Activated CD8-positive, alpha-beta memory T cell treated with anti-CD3 and anti-CD28 coated beads for 24 hours (primary cell): Measurements from ENCODE around the gene SH3GL3.

ENCODE experiments used
- DNase-seq: peaks from one replicate; pipeline ENCODE4 v3.0.0-alpha.2; 2020

Gene SH3GL3

DNA sequence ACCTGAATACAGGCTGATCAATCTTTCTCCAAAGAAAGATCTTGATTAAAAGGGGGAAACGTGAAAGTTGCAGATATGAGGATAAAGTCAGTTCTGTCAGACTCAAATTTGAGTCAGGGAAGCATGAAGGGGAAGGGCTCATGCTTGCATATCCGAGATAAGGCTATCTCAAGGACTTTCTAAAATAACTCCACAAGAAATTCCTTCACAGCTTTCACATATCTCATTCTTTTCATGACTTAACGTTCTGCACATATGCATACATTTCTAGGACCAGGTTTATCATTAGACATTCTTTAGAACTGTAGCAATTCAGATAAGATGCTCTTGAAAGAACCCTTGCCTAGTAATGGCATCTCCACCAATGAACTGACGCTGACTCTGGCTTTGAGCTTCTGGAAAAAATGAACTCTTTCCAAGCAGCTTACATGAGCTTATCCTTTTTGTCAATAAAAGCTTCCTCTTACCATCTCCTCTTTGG lies 15.9 kb downstream of the SH3GL3 start:
- no peak for DNase-seq

DNA sequence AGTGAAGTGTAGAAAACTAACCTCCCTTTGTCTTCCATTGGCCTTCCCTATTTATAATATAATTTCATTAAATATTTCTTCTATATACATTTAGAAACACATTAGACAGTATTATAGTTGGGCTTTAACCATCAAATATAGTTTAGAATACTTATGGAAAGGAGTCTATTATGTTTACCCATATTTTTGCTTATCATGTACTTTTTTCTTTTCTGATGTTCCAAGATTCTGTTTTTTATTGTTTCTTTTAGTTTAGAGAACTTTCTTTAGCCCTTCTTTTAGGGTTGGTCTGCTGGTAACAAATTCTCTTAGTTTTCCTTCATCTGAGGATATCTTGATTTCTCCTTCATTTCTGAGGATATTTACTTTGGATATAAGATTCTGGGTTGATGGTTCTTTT lies 23.7 kb downstream of the SH3GL3 start:
- DNase-seq, result no peak

DNA sequence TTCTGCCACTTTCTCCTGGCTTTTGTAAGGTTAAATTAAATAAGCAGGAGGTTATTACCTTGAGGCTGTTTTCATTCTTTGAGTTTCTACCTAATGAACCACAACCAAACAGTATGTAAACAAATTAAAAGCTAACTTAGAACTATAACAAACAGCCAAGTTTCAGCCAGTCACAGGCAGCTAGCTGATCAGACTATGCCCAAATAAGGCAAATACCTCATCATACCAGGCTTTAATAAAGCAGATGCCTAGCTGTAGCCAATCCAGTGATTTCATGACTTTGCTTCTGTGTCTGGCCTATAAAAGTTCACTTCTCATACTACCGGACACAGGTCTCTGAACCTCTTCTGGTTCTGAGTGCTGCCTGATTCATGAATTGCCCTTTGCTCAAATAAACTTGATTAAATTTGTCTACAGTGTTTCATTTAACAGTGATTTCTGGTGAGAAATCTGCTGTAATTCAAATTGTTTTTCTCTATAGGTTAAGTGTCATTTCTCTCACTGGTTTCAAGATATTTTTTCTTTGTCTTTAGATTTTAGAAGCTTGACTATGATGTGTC lies 24.2 kb downstream of the SH3GL3 start:
- no peak for DNase-seq

DNA sequence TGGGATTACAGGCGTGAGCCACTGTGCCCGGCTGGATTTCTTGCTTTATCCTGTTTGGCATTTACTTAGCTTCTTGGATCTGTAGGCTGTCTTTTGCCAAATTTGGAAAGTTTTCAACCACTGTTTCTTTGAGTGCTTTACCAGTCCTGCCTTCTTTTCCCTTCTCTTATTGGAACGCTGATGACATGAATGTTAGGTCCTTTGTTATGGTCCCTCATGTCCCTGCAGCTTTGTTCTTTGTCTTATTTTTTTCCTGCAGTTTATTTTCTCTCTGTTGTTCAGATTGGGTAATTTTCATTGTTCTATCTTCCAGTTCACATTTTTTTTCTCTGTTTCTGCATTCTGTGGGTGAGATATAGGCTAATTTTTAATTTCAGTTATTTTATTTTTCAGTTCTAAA lies 25.0 kb downstream of the SH3GL3 start:
- DNase-seq, result no peak

DNA sequence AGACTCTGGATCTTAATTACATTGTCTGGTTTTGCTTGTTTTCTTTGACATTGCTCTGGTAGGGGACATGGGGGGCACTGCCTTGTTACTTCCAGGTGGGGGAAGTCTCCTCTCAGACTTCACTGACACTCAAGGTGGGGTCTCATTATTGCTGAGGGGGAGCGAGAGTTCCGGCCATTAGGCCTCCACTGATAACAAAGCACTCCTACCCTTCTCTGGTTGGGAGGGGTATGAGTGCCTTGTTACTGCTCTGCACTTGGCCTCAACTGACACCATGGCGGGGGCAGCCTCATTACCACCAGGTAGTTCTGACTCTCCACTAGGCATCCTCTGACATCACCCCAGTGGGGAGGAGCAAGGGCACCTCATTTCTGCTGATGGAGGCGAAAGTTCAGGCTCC lies 25.7 kb downstream of the SH3GL3 start:
- no peak for DNase-seq

DNA sequence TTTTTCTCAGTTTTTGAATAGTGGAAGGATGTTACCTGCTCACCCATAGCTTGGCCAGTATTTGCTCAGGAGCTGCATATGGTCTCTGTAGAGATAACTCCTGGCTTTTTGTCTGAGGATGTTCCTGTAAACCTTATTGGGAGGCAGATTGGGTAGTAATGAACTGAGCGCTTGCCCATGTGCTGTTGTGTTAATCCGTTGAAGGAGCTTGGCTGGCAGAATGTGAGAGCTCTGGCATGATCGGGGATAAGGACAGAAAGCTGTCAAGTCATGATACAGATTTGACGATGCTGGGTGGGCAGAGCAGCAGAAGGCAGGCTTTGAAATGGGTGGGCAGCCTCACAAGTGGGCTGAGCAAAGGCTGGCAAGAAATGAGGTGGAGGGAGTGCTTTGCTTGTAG lies 27.4 kb downstream of the SH3GL3 start:
- no peak for DNase-seq

DNA sequence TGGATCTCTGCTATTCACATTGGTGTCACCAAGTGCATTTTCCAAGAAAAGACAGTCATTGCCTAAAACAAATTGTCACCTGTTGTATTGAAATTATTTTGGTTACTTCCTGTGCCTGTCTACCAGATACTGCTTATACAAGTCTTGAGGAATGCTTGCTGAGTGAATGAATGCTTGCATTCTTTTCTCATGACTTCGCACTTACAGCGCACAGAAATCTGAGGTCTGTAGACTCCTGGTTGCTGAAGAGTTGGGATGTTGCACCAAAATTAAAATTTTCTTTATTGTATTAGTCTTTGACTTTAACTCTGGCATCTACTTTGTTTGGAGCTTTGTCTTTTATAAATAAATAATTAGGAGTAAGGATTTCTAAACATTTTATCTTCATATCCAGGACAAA lies 28.4 kb downstream of the SH3GL3 start:
- no peak for DNase-seq

DNA sequence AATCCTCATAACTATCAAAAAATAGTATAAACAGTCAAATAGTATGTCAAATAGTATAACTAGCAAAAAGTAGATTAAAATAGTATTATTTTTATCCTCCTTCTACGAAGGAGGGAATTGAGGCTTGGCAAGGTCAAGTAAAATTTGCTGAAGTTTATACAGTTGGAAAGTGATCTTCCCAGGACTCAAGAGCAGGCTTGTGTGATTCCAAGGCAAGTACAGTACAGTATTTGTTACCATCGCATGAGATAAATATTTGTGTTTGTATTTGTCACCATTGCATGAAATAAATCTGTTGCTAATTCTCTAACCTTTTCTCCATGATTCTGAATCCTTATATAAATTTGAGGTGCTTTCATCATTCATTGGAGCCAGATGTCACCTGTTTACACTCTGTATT lies 28.9 kb downstream of the SH3GL3 start:
- DNase-seq, result no peak

DNA sequence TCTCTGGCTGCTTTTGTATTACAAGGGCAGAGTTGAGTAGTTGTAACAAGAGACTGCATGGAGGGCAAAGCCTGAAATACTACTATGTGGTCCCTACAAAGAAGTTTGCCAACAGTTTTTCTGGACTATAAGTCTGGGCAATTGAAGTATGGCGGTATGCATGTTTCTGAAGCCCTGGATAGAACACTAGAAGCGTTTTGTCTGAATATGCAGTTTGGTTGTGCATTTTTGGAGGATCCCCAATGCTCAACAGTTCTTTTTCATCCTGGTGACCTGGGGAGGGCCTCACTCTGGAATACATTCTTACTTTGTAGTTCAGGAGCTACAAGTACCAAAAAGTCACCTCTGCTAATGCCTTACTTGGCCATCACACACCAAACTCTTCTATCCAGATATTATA lies 29.6 kb downstream of the SH3GL3 start:
- DNase-seq, result no peak

DNA sequence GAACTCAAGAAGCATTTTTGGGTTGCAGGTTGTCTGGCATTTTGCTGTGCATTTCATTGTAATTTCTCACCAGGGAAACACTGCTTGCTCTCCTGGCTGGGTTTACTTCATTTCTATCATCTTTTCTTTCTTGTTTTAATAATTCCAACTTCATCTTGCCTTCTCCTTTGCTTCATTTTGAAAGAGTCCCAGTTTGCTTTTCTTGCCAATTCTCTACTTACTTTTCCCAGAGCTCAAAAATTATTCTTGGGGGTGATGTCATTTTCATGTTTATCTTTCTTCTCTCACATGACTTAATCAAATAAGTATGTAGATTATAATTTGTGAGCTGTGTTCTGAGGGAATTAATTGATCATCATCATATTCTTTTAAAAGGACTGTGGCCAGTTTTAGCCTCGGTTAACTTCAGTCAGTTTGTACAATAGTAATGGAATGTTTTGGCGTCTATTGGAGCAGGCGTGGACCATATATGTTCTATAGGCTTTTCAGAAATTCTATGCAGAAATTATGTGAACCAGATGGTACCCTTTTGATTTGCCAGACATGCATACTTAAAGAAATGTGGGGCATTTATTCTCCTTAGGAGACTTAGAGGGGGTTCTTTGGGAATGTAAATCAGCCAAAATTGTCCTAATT lies 30.1 kb downstream of the SH3GL3 start:
- DNase-seq, result no peak

DNA sequence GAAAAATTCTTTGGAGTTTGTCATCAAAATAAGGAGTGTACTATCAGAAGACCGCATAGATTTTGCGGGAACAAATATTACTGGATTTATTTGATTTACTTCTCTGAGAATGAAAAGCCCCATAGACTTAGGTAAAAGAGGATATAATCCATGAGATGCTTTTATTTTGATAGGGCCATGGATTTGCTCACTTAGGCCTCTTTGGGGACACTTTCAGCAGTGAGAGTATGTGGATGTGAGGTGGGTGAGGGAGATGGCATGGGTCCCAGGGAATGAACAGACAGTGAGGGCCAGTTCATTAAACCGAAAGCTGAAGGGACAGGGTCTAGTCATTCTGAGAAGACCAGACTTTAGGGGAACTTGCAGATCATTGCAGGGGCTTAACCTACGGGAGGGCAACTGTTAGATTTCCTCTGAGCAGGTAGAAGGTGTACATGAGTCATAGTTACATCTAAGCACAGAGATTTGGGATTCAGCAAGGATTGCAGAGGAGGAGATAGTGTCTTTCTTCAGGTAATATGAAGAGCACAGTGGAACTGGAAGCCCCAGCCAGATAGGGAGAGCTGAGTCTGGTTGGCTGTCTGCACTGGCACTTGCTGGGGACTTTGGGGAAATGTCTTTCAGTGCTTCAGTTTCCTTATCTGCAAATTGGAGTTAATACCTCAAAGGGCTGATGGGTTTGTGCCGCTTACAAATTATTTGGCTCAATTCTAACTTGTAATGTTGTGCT lies 30.8 kb downstream of the SH3GL3 start:
- no peak for DNase-seq

DNA sequence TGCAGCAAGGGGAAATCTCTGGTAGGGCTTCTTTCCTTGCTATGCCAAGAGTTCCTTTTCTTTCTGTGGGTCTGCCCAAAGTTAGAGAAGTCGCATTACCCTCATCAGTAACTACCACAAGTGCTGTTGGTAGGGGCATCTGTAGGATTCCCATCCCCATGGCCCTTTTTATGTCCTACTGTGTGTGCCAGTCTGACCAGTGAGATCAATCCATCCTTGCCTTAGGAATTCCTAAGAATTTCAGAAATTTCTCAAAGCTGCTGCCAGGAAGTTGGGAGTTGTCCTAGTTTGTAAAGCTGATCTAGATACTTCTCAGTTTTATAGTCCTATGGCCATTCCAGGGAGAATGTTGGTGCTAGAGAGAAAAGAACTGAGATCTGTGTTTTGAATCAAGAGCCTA lies 36.5 kb downstream of the SH3GL3 start:
- no peak for DNase-seq

DNA sequence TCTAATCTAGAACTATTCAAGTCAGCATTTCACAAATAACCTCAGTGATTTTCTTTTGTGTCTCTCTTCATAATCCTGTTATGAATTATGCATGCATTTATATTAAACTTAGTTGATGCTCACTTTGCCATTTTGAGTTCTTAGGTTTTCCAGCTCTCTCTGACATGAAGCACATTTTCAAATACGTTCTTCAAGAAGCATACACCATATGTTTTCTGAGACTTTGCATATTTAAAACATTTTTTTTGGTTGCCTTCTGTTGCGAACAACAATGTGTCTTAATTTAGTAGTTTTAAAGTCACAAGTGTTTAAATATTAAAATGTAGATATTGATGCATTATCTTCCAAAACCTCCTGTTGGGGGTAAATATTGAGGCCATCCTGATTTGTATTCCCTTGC lies 37.5 kb downstream of the SH3GL3 start:
- DNase-seq, result no peak

DNA sequence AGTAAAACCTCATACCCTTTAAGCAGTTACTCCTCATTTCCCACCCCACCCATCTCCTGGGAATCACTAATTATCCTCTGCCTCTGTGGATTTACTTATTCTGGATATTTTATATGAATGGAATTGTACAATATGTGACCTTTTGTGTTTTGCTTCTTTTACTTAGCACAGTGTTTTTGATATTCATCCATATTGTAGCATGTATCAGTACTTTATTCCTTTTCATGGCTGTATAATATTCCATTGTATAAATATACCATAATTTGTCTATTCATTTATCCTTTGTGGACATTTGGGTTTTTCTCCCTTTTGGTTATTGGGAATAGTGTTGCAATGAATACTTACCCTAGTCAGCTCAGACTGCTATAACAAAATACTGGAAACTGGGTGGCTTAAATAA lies 39.2 kb downstream of the SH3GL3 start:
- DNase-seq, result no peak

DNA sequence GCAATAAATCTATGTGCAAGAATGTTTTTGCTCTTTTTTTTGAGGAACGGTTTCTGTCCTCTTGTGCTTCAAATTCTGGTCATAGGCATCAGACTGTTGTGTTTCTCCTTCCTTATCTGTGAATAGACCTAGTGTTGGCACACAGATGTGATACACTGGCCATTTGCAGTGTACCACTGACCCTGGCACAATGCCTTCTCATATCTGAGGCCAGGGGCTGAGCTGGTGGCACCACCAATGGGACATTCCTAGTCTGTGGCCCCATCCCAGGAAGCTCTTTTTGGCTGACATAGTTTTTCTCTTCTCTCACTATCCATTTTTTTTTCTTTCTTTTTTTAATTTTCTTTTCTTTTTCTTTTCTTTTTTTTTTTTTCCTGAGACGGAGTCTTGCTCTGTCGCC lies 40.4 kb downstream of the SH3GL3 start:
- DNase-seq, result no peak

DNA sequence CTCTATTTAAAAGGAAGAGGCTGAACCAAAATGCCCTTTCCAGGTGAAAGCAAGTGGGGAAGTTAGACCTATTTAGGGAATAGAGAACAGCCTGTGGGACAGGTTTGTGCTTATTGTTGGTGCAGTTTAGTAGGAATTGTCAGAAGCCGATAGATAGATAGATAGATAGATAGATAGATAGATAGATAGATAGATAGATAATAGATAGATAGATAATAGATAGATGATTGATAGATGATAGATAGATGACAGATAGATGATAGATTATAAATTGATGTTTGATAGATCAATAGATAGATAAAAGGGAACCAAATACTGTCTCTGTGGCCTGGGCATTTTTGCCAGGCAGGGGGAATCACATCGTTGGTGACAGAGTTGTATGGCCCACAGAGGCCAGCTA lies 42.5 kb downstream of the SH3GL3 start:
- DNase-seq, result no peak

DNA sequence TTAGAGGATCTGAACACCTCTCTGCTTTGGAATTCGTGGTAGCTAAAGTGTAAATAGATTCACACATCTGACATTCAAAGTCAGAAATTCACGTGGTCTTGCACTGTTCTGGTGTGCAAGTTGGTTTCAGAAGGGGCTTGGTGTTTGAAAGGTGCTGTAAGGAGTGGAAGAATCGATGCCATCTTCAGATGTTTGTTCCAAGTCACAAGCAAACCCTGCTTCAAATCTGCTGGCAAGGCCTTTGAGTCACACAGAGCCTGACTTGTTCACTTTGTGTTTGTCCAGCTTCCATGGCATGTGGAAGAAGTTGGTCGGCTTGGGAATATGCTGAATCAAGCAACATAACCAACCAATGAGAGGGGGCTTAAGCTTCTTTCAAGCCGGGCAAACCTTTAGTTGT lies 44.3 kb downstream of the SH3GL3 start:
- DNase-seq, result no peak

DNA sequence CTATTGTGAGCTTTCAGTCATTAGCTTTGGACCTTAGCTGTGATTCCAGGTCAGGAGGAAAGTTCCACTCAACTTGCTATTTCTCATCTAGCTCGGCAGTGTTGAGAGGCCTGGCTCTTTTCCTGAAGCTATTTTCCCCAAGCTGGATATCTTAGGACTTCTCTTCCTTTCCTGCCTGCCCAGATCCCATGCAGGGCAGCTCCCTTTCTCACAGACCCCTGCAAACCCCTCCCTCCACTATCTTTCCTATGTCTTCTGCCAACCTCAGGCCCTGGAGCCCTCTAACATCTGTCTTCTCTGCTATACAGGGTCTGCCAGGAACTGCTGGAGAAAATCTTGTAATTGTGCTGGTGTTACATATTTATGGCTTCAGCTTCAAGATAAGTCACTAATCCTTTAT lies 49.6 kb downstream of the SH3GL3 start:
- DNase-seq, result no peak

DNA sequence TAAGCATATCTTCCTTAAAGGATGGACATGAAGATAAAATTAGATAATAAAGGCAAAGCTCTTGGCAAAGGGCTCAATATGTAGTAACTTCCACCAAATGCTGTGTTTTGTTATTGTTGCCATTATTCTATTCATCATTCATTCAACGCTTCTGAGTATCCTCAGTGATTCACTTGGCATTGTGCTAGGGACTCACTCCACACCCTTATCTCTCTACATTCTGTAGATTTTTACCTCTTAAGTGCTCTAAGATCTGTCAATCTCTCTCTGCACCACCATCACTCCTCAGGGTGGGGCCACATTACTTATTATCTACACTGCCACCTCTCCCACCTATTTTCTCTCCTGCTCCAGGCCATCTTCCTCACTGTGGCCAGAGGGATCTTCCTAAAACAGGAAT lies 51.2 kb downstream of the SH3GL3 start:
- DNase-seq, result no peak

DNA sequence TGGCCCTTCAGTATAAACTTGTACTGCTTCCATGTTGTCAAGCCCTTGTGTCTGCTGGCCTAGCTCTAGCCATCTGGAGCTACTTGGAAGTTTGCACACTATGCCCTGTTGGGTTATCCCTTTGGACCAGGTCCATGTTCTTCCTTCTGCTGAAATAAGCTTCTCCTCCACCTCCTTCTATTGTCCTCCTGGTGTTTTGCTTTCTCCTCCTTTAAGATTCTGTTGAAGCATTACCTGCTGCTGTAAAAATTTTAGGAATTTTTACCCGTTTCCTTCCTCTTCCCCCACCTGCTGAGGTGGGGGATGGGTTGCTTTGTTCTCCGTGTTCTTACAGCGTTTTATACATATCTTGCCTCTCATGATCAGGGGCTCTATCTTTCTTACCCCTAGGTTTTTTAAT lies 51.7 kb downstream of the SH3GL3 start:
- no peak for DNase-seq

DNA sequence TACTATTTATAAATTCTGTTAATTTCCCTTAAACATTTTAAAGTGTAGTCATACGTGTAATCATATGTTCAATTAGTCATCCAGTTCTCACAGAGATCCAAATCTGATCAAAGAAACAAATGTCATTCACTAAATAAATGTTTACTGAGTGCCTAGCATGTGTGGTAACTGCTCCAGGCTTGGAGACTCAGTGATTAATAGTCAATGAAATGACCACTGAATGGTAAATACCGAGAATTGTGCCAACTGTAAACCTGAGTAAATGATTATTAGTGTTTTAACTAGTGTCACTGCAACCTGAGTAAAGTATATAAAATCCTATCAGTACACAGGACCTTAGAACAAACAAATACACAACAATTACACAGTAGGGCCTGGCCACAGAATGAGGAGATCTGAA lies 52.3 kb downstream of the SH3GL3 start:
- DNase-seq, result no peak

DNA sequence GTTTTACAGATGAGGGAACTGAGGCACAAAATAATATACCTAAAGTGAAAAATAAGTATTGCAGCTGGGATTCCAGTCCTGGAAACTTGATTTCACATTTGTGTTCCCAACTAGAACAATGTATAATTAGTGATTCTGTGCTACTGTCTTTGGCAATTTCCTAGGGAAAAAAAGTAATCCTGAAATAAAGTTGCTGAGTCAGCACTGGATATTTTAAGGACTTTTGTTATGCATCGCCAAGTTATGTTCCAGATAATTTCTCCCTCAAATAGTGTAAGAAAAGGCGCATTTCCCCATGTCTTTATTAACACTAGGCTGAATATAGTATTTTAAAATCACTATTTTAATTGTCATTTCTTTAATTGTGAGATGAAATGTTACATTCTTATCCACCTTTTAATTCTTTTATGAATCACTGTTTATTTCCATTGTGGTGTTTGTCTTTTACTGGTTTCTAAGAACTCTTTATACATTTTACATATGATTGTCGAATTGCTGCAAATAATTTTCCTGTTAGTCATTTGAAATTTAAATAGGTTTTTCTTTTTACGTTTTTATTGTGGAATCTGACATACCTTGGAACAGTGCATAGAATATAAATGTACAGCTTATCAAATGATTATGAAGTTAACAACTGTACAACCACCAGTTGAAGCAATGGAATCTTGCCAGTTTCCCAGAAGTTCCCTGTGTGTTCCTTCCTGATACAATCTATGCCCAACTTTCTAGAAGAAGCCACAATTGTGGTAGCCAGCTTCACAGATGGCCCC lies 56.6 kb downstream of the SH3GL3 start:
- no peak for DNase-seq

DNA sequence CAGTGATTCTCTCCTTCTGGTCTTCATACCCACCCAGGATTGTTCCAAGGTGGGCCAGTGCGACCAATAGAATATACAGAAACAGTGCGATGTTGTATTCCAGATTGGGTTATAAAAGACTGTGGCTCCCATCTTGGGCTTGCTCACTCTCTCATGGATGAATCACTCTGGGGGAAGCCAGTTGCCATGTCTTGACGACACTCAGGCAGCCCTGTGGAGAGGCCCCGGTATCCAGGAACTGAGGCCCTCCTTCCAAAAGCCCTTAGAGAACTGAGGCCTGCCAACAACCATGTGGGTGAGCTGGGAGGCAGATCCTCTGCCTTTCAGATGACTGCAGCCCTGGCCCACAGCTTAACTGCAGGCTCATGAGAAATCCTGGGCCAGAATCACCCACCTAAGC lies 57.2 kb downstream of the SH3GL3 start:
- no peak for DNase-seq

DNA sequence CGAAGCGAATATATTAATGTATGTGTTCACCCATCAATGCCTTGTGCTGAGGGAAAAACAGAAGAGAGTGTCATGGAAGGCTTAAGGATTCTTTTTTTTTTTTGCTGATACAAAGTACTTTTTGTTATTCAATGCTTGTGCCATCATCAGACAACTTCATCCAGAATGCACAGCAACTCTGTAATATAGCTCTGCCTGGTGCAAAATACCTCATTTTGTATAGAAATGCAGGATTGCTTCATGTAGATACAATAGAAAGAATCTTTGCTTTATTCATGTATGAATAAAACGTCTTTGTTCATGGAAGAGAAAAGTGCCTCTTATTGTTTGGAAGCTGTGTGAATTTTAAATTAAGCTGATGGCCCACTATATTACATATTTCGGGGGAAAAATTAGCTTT lies 62.9 kb downstream of the SH3GL3 start:
- no peak for DNase-seq
